Activated CD8-positive, alpha-beta T cell treated with anti-CD3 and anti-CD28 coated beads, Interleukin-2, amount 10 ng/mL, durations not matched to agents 7 days and 5 days (primary cell): Measurements from ENCODE around the gene ZSWIM1. TPM values are rescaled to one million over a fixed set of nuclear protein-coding genes. Genes with fewer than 3 reads are reported as not detected.
A peak's percentile ranks its signal among the peaks of the same experiment; 100 is the strongest.

Experiments
- ATAC-seq: fragments of 150-1000 bp; cut with Tn5 transposase; one replicate; pipeline ENCODE4 v1.10.0; 2021; ENCODE audit warnings: moderate library complexity
- CTCF ChIA-PET: fragments of 350-600 bp; sonication (Branson Sonifier 250); formaldehyde crosslinking; loops from one replicate; lab custom pipeline; 2021; ENCODE audit warnings: antibody characterized with exemption; lab: Charles Lee
- POLR2A ChIA-PET: fragments of 350-600 bp; sonication (Branson Sonifier 250); formaldehyde crosslinking; loops from one replicate; lab custom pipeline; 2021; ENCODE audit warnings: antibody characterized with exemption; lab: Charles Lee
- DNase-seq: peaks from one replicate; pipeline ENCODE4 v3.0.0-alpha.2; 2020
- H3K27ac Mint-ChIP-seq: one replicate; pipeline ENCODE4 v1.8.0; 2021; ENCODE audit warnings: mild to moderate bottlenecking, mixed read lengths
- H3K27me3 Mint-ChIP-seq: one replicate; pipeline ENCODE4 v1.8.0; 2021; ENCODE audit warnings: low read depth, mixed read lengths
- H3K36me3 Mint-ChIP-seq: one replicate; pipeline ENCODE4 v1.8.0; 2021; ENCODE audit warnings: low read depth, mixed read lengths
- H3K4me1 Mint-ChIP-seq: one replicate; pipeline ENCODE4 v1.8.0; 2021; ENCODE audit warnings: low read depth, mixed read lengths
- H3K4me3 Mint-ChIP-seq: one replicate; pipeline ENCODE4 v1.8.0; 2021; ENCODE audit warnings: mild to moderate bottlenecking, mixed read lengths
- H3K9me3 Mint-ChIP-seq: one replicate; pipeline ENCODE4 v1.8.0; 2022; ENCODE audit warnings: mixed read lengths; ENCODE audit not compliant: insufficient read depth
- total RNA-seq, 2 experiments: library from RNA; stranded (reverse); gene quantifications; one replicate each; pipeline ENCODE4 v1.2.3, GENCODE V29; 2021

Gene ZSWIM1
- 1 to 10 TPM; 7.0 TPM for total RNA-seq

GRCh38 chr20:45880988-45881788, at the start of gene ZSWIM1:
Gene ZSWIM1 (plus strand): TSS chr20:45881227. CDS start chr20:45882593, 1,366 bp downstream.
- ATAC-seq (peak; percentile 99), DNase-seq (peak; percentile 99)
- CTCF ChIA-PET, result interaction anchor here (0.6 to 2.6 kb wide), 7 partner anchors 9 to 116 kb away, joined by 3 to 22 read pairs (median 5); partner anchors contain the start of genes CTSA and NEURL2
- POLR2A ChIA-PET, result interaction anchor here (0.5 to 4.8 kb wide), 14 partner anchors 9 to 1662 kb away, joined by 3 to 27 read pairs (median 4); partner anchors contain the start of genes ACOT8, CTSA, NEURL2 and PCIF1
- Mint-ChIP-seq H3K4me1 (peaks cover 39% of the 10 kb centered on the region), H3K4me3 (peak within 1 kb of the TSS; percentile 86), H3K27me3 (no peaks in the 10 kb centered on the region), H3K9me3 (no peaks in the 10 kb centered on the region), H3K27ac (peak within 1 kb of the TSS; percentile 84), H3K36me3 (peaks cover 38% of the 10 kb centered on the region)

- DNase-seq, result no peak
- Mint-ChIP-seq H3K27me3 (peaks cover 3% of the 10 kb centered on the region), H3K9me3 (no peaks in the 10 kb centered on the region), H3K4me3 (no peak overlapping the region), H3K4me1 (peaks cover 13% of the 10 kb centered on the region), H3K36me3 (no peaks in the 10 kb centered on the region), H3K27ac (no peak overlapping the region)
- ChIA-PET POLR2A (interaction anchor here (1.0 to 2.4 kb wide), 3 partner anchors 16 to 25 kb away, joined by 5 to 12 read pairs (median 9); partner anchors contain the start of genes ACOT8 and ZSWIM3), CTCF (interaction anchor here (1.3 to 1.7 kb wide), 3 partner anchors 8 to 33 kb away, joined by 4 to 9 read pairs (median 7); no protein-coding TSS in a partner anchor)
- no peak for ATAC-seq
These were observed 48.4 kb upstream of the ZSWIM1 start for GRCh38 chr20:45832619-45833018.

GRCh38 chr20:45833030-45833882, 47.8 kb upstream of the ZSWIM1 start, which contains the start of gene SNX21:
Gene SNX21 (plus strand): TSS chr20:45833799. CDS start chr20:45833920, 121 bp downstream.
- Mint-ChIP-seq H3K27me3 (peaks cover 3% of the 10 kb centered on the region), H3K27ac (peak within 1 kb of the TSS; percentile 18), H3K4me1 (peaks cover 13% of the 10 kb centered on the region), H3K36me3 (no peaks in the 10 kb centered on the region), H3K4me3 (peak within 1 kb of the TSS; percentile 70), H3K9me3 (no peaks in the 10 kb centered on the region)
- POLR2A ChIA-PET, result interaction anchor here (1.3 to 2.4 kb wide), 3 partner anchors 17 to 58 kb away, joined by 3 to 12 read pairs (median 9); partner anchors contain the start of genes ACOT8, CTSA, NEURL2 and ZSWIM3
- ATAC-seq (peak; percentile 88), DNase-seq (peak; percentile 29)
- CTCF ChIA-PET, result interaction anchor here (0.6 to 1.7 kb wide), 5 partner anchors 9 to 154 kb away, joined by 3 to 9 read pairs (median 5); no protein-coding TSS in a partner anchor

GRCh38 chr20:45833883-45834796, 46.9 kb upstream of the ZSWIM1 start:
- Mint-ChIP-seq H3K27ac (no peak overlapping the region), H3K27me3 (peaks cover 3% of the 10 kb centered on the region), H3K4me3 (peak overlapping the region; percentile 70), H3K4me1 (peaks cover 13% of the 10 kb centered on the region), H3K9me3 (no peaks in the 10 kb centered on the region), H3K36me3 (no peaks in the 10 kb centered on the region)
- POLR2A ChIA-PET, result interaction anchor here (1.3 to 2.4 kb wide), 3 partner anchors 18 to 57 kb away, joined by 3 to 12 read pairs (median 9); partner anchors contain the start of genes ACOT8, CTSA, NEURL2 and ZSWIM3
- peak; percentile 39 for DNase-seq
- CTCF ChIA-PET, result interaction anchor here (0.6 to 1.7 kb wide), 5 partner anchors 10 to 153 kb away, joined by 3 to 9 read pairs (median 5); no protein-coding TSS in a partner anchor
- ATAC-seq, result peak; percentile 77

GRCh38 chr20:45834797-45835161, 46.2 kb upstream of the ZSWIM1 start:
- Mint-ChIP-seq H3K9me3 (no peaks in the 10 kb centered on the region), H3K4me3 (peak overlapping the region; percentile 45), H3K27me3 (peaks cover 3% of the 10 kb centered on the region), H3K36me3 (no peaks in the 10 kb centered on the region), H3K4me1 (peaks cover 13% of the 10 kb centered on the region), H3K27ac (no peak overlapping the region)
- ATAC-seq (no peak), DNase-seq (no peak)
- POLR2A ChIA-PET, result interaction anchor here (1.3 to 2.4 kb wide), 2 partner anchors 23 to 56 kb away, joined by 3 to 12 read pairs; partner anchors contain the start of genes ACOT8, CTSA, NEURL2 and ZSWIM3
- CTCF ChIA-PET, result no interaction called here

GRCh38 chr20:45835329-45835765, 45.7 kb upstream of the ZSWIM1 start:
- Mint-ChIP-seq H3K4me3 (peak overlapping the region; percentile 45), H3K4me1 (peaks cover 13% of the 10 kb centered on the region), H3K9me3 (no peaks in the 10 kb centered on the region), H3K36me3 (no peaks in the 10 kb centered on the region), H3K27ac (no peak overlapping the region), H3K27me3 (peaks cover 1% of the 10 kb centered on the region)
- DNase-seq (no peak), ATAC-seq (no peak)
- ChIA-PET POLR2A (interaction anchor here (0.8 kb wide), 1 partner anchor 45 kb away, joined by 3 read pairs; no protein-coding TSS in a partner anchor), CTCF (interaction anchor here (0.9 kb wide), 1 partner anchor 37 kb away, joined by 4 read pairs; no protein-coding TSS in a partner anchor)

- H3K36me3 Mint-ChIP-seq, result no peaks in the 10 kb centered on the region
- DNase-seq (no peak), ATAC-seq (no peak)
- H3K4me3 Mint-ChIP-seq, result no peak overlapping the region
- no peaks in the 10 kb centered on the region for H3K9me3 Mint-ChIP-seq
- H3K27me3 Mint-ChIP-seq, result no peaks in the 10 kb centered on the region
- ChIA-PET POLR2A (interaction anchor here (0.8 kb wide), 1 partner anchor 45 kb away, joined by 3 read pairs; no protein-coding TSS in a partner anchor), CTCF (interaction anchor here (0.9 kb wide), 1 partner anchor 37 kb away, joined by 4 read pairs; no protein-coding TSS in a partner anchor)
- H3K27ac Mint-ChIP-seq, result no peak overlapping the region
- H3K4me1 Mint-ChIP-seq, result peaks cover 13% of the 10 kb centered on the region
These were observed 45.2 kb upstream of the ZSWIM1 start for GRCh38 chr20:45835825-45836224.

GRCh38 chr20:45836841-45837240, 44.2 kb upstream of the ZSWIM1 start:
- POLR2A ChIA-PET, result no interaction called here

GRCh38 chr20:45840700-45841198, 40.3 kb upstream of the ZSWIM1 start:
- ChIA-PET CTCF (interaction anchor here (1.2 kb wide), 1 partner anchor 12 kb away, joined by 3 read pairs; no protein-coding TSS in a partner anchor), POLR2A (interaction anchor here (0.6 to 1.5 kb wide), 4 partner anchors 10 to 96 kb away, joined by 3 to 5 read pairs (median 3); partner anchors contain the start of genes DNTTIP1 and WFDC3)
- no peaks in the 10 kb centered on the region for H3K4me1 Mint-ChIP-seq

More at GRCh38 chr20:45836841-45837240, 44.2 kb upstream of the ZSWIM1 start:
- no peak for ATAC-seq
- H3K4me1 Mint-ChIP-seq, result peaks cover 13% of the 10 kb centered on the region
- H3K9me3 Mint-ChIP-seq, result no peaks in the 10 kb centered on the region
- DNase-seq, result no peak
- H3K27me3 Mint-ChIP-seq, result no peaks in the 10 kb centered on the region
- H3K4me3 Mint-ChIP-seq, result no peak overlapping the region
- CTCF ChIA-PET, result interaction anchor here (2.1 kb wide), 1 partner anchor 13 kb away, joined by 5 read pairs; no protein-coding TSS in a partner anchor
- H3K36me3 Mint-ChIP-seq, result no peaks in the 10 kb centered on the region
- H3K27ac Mint-ChIP-seq, result no peak overlapping the region

More at GRCh38 chr20:45840700-45841198, 40.3 kb upstream of the ZSWIM1 start:
- Mint-ChIP-seq H3K27ac (no peak overlapping the region), H3K4me3 (no peak overlapping the region), H3K36me3 (peaks cover 26% of the 10 kb centered on the region), H3K27me3 (no peaks in the 10 kb centered on the region), H3K9me3 (no peaks in the 10 kb centered on the region)
- ATAC-seq (no peak), DNase-seq (no peak)
